Vagina (tissue), 2 donors: ENCODE results near the gene MTARC2.

Experiments
- POLR2AphosphoS5 ChIP-seq, 2 donors: sonication (generic); formaldehyde crosslinking; IDR thresholded peaks; one replicate each; pipeline ENCODE4 v1.9.0; 2017; ENCODE audit warnings: antibody characterized with exemption in 2 of 2, mild to moderate bottlenecking in 2 of 2, low read depth in 1 of 2; ENCODE audit not compliant: insufficient read depth in 1 of 2
- TF ChIP-seq, protein P1 (sequence below), 3 experiments: fragments of 450-650 bp in 2 of 3; fragments of 200-600 bp in 1 of 3; sonication (generic) in 1 of 3; IDR thresholded peaks; one replicate each; pipeline ENCODE4 v1.5.1; 2017 to 2019; ENCODE audit warnings: antibody characterized with exemption in 3 of 3, mild to moderate bottlenecking in 2 of 3, moderate library complexity in 2 of 3

DNA sequence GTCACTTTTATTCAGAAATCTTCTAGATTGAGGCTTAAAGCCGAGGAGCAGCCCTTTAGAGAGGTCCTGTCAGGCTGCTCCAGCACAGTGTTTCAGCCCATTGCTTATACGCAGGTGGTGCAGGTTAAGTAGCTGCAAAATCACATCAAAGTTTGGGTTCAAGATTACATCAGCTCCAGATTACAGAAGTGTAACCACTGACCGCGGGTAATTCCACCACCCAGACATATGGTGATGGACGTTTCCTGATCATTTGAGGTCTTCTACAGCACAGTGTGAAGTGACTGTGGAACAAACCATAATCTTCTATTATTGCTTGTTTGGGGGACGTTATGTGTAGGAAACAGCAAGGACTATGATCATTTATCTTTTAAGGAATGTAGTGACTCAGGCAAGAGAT is 46.1 kb upstream of the MTARC2 start:
- TF ChIP-seq, protein P1, sequence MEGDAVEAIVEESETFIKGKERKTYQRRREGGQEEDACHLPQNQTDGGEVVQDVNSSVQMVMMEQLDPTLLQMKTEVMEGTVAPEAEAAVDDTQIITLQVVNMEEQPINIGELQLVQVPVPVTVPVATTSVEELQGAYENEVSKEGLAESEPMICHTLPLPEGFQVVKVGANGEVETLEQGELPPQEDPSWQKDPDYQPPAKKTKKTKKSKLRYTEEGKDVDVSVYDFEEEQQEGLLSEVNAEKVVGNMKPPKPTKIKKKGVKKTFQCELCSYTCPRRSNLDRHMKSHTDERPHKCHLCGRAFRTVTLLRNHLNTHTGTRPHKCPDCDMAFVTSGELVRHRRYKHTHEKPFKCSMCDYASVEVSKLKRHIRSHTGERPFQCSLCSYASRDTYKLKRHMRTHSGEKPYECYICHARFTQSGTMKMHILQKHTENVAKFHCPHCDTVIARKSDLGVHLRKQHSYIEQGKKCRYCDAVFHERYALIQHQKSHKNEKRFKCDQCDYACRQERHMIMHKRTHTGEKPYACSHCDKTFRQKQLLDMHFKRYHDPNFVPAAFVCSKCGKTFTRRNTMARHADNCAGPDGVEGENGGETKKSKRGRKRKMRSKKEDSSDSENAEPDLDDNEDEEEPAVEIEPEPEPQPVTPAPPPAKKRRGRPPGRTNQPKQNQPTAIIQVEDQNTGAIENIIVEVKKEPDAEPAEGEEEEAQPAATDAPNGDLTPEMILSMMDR (IDR thresholded peaks at IDR 0.05), result no peak
- no peak for TF ChIP-seq POLR2AphosphoS5 (IDR thresholded peaks at IDR 0.05; ENCODE audit: insufficient read depth in 1 of 2, low read depth in 1 of 2)
